GM12873 (cell line): ENCODE results near the gene CHRNG.

Source experiments
- TF ChIP-seq, protein P1 (sequence below): IDR thresholded peaks from 2 replicates; pipeline ENCODE4 v1.5.1; 2012; ENCODE audit warnings: low read depth, mild to moderate bottlenecking, moderate library complexity, low read length, control low read depth; ENCODE audit not compliant: insufficient read depth; ENCODE audit errors: missing control alignments

CHRNG gene

GRCh38 chr2:232543491-232543890 lies 4.0 kb downstream of the CHRNG start:
- TF ChIP-seq, protein P1, sequence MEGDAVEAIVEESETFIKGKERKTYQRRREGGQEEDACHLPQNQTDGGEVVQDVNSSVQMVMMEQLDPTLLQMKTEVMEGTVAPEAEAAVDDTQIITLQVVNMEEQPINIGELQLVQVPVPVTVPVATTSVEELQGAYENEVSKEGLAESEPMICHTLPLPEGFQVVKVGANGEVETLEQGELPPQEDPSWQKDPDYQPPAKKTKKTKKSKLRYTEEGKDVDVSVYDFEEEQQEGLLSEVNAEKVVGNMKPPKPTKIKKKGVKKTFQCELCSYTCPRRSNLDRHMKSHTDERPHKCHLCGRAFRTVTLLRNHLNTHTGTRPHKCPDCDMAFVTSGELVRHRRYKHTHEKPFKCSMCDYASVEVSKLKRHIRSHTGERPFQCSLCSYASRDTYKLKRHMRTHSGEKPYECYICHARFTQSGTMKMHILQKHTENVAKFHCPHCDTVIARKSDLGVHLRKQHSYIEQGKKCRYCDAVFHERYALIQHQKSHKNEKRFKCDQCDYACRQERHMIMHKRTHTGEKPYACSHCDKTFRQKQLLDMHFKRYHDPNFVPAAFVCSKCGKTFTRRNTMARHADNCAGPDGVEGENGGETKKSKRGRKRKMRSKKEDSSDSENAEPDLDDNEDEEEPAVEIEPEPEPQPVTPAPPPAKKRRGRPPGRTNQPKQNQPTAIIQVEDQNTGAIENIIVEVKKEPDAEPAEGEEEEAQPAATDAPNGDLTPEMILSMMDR, result no peak

DNA sequence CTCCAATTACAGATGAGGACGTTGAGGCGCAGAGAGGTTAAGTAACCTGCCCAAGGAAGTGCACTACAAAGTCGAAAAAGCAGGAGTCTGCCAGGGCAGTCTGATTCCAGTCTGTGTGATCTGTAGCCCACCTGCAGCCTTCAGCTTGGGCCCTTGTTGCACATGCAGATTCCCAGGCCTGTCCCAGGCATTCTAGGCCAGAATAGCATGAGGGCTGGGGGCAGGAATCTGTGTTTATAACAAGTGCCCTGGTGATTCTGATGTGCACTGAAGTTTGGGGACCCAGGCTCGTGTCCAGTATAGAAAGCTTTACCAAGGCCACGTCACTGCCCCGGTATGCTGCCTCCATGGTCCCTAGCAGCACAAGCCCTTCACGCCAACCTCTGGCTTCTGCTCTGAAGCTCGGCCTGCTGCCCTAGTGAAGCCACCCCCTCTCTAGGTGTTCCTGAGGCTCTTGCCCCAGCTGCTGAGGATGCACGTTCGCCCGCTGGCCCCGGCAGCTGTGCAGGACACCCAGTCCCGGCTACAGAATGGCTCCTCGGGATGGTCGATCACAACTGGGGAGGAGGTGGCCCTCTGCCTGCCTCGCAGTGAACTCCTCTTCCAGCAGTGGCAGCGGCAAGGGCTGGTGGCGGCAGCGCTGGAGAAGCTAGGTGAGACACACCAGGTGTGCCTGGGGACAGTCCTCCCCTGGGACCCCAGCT lies 4.6 kb downstream of the CHRNG start:
- TF ChIP-seq, protein P1, result no peak

GRCh38 chr2:232544674-232545073 lies 5.2 kb downstream of the CHRNG start:
- TF ChIP-seq, protein P1, result no peak

DNA sequence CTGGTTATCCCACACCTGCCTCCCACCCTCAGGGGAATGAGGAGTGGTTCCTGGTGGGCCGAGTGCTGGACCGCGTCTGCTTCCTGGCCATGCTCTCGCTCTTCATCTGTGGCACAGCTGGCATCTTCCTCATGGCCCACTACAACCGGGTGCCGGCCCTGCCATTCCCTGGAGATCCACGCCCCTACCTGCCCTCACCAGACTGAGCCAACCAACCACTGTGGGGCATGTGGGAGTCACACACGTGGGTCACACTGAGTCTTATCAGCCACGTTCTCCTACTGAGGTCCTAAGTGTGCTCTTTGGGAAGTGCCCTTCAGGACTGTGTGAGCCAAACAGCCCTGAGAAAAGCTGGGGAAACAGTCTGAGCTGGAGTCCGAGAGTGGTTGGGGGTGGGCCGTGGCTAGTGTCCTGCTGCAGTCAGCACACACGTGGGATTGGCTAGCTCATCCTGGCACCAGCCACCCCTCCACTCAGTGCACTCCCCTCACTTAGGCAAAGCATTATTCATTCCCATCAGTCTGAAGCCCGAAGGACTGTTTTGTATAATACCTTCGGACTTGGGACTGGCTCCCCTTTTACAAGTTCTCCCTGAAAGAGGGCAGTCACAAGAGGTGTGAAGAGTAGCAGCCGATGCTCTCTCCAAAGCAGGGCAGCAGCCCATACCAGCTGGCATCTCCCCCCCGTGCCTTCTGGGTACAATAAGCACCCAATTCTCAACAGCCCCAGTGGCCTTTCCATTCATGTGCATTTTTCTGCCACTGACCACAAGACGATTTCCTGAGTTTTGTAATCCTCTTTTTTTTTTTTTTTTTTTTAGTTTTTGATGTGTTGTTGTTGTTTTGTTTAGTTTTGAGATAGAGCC lies 6.3 kb downstream of the CHRNG start:
- TF ChIP-seq, protein P1, result no peak

GRCh38 chr2:232547991-232548390 lies 8.5 kb downstream of the CHRNG start:
- TF ChIP-seq, protein P1, result no peak

DNA sequence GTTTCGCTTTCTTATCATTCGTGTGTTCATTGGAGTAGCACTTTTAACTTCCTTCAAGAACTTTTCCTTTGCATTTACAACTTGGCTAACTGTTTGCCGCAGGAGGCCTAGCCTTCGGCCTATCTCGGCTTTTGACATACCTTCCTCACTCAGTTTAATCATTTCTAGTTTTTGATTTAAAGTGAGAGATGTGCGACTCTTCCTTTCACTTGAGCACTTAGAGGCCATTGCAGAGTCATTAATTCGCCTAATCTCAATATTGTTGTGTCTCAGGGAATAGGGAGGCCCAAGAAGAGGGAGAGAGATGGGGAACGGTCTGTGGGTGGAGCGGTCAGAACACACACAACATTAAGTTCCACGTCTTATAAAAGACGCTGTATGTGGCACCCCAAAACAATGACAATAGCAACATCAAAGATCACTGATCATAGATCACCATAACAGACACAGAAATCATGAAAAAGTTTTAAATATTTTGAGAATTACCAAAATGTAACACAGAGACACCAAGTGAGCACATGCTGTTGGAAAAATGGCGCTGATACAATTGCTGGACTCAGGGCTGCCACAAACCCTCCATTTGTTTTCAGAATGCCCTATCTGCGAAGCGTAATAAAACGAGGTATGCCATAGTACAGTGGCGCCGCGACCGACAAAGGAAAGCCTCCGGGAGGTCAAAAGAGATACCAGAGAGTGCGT lies 10.3 kb downstream of the CHRNG start:
- TF ChIP-seq, protein P1, result no peak
